HG02623 (cell line): Measurements from ENCODE around the gene RPAIN.
"Not testable (repeated sequence)": the region's sequence is repeated elsewhere in the genome, so short reads cannot be mapped to it uniquely, and the experiment has no call there.

Experiments
- ATAC-seq: cut with Tn5 transposase; IDR thresholded peaks from one replicate; pipeline ENCODE4 v1.9.1; 2021; ENCODE audit warnings: moderate library complexity; ENCODE audit not compliant: unreplicated experiment

Gene RPAIN

GRCh38 chr17:5429191-5429887 is 9.4 kb downstream of the RPAIN start:
- ATAC-seq: no peak

- no peak for ATAC-seq
Observed at GRCh38 chr17:5430413-5430999, 10.5 kb downstream of the RPAIN start.

GRCh38 chr17:5431234-5431633 is 11.3 kb downstream of the RPAIN start:
- ATAC-seq: not testable (repeated sequence)

GRCh38 chr17:5431949-5432556 is 12.1 kb downstream of the RPAIN start:
- ATAC-seq: no peak

GRCh38 chr17:5434984-5435383 is 15.0 kb downstream of the RPAIN start:
- ATAC-seq: no peak

- ATAC-seq: not testable (repeated sequence)
Observed at GRCh38 chr17:5435781-5436315, 15.9 kb downstream of the RPAIN start.

GRCh38 chr17:5437721-5438317 is 17.8 kb downstream of the RPAIN start:
- no peak for ATAC-seq

- peak; percentile 84 for ATAC-seq
Observed at GRCh38 chr17:5438716-5439445, 18.9 kb downstream of the RPAIN start, which contains the start of gene C1QBP. C1QBP (minus strand) TSS chr17:5439155; CDS start chr17:5439073, 82 bp downstream.

GRCh38 chr17:5439446-5439764 is 19.4 kb downstream of the RPAIN start:
- no peak for ATAC-seq

GRCh38 chr17:5443728-5444127 is 23.7 kb downstream of the RPAIN start:
- ATAC-seq: no peak

GRCh38 chr17:5444209-5444608 is 24.2 kb downstream of the RPAIN start:
- ATAC-seq: no peak

GRCh38 chr17:5446786-5447185 is 26.8 kb downstream of the RPAIN start:
- ATAC-seq: no peak

GRCh38 chr17:5464717-5465507 is 44.9 kb downstream of the RPAIN start:
- ATAC-seq: no peak

- ATAC-seq: no peak
Observed at GRCh38 chr17:5466295-5466694, 46.3 kb downstream of the RPAIN start.

- ATAC-seq: no peak
Observed at GRCh38 chr17:5467416-5467815, 47.4 kb downstream of the RPAIN start.

- no peak for ATAC-seq
Observed at GRCh38 chr17:5468075-5468473, 48.1 kb downstream of the RPAIN start.

GRCh38 chr17:5472511-5472910 is 52.5 kb downstream of the RPAIN start:
- ATAC-seq: no peak

- no peak for ATAC-seq
Observed at GRCh38 chr17:5473906-5474305, 53.9 kb downstream of the RPAIN start.

- no peak for ATAC-seq
Observed at GRCh38 chr17:5478992-5479391, 59.0 kb downstream of the RPAIN start.

GRCh38 chr17:5480962-5481361 is 61.0 kb downstream of the RPAIN start:
- no peak for ATAC-seq
